Esophagus (tissue), 2 donors: ENCODE data around the gene VPS35L. TPM values are rescaled to one million over a fixed set of nuclear protein-coding genes. Genes with fewer than 3 reads are reported as not detected.

Source experiments
- H3K27ac ChIP-seq, 2 donors: one replicate each; pipeline ENCODE4 v1.5.1; 2013; ENCODE audit warnings: low read depth in 2 of 2, mild to moderate bottlenecking in 2 of 2, inconsistent platforms in 1 of 2, low read length in 1 of 2, moderate library complexity in 1 of 2
- H3K27me3 ChIP-seq, 2 donors: one replicate each; pipeline ENCODE4 v1.6.1; 2013; ENCODE audit warnings: low read length in 2 of 2, control low read depth in 1 of 2, mild to moderate bottlenecking in 1 of 2; ENCODE audit not compliant: insufficient read depth in 2 of 2, control insufficient read depth in 1 of 2
- H3K36me3 ChIP-seq, 2 donors: one replicate each; pipeline ENCODE4 v1.6.1; 2013; ENCODE audit warnings: low read length in 1 of 2; ENCODE audit not compliant: control insufficient read depth in 2 of 2, insufficient read depth in 2 of 2
- H3K4me1 ChIP-seq, 2 donors: one replicate each; pipeline ENCODE4 v1.6.1; 2013; ENCODE audit warnings: low read length in 1 of 2; ENCODE audit not compliant: control insufficient read depth in 2 of 2, insufficient read depth in 2 of 2
- H3K4me3 ChIP-seq, 2 donors: one replicate each; pipeline ENCODE4 v1.5.1; 2013; ENCODE audit warnings: low read length in 2 of 2, mild to moderate bottlenecking in 2 of 2, low read depth in 1 of 2, moderate library complexity in 1 of 2
- H3K9me3 ChIP-seq, 2 donors: one replicate each; pipeline ENCODE4 v1.6.1; 2013; ENCODE audit warnings: mild to moderate bottlenecking in 2 of 2, low read depth in 1 of 2, low read length in 1 of 2, moderate library complexity in 1 of 2; ENCODE audit not compliant: control insufficient read depth in 2 of 2, insufficient read depth in 1 of 2
- WGBS, 2 donors: extraction: QIAGEN DNeasy Blood & Tissue Kit; methylation state at CpG; one replicate each; pipeline ENCODE4 v1.1.7; 2013; 5-methylcytosine and 5-hydroxymethylcytosine counted together
- polyA plus RNA-seq, 2 donors: library from polyadenylated mRNA; stranded (reverse); fragments of 200-250 nt; gene quantifications; one replicate each; pipeline ENCODE4 v1.2.3, GENCODE V29; 2013
- donor health status: healthy with polysubstance abuse.
- donor health status: Bipolar disorder and iron deficiency.

The VPS35L gene
- polyA plus RNA-seq, 2 donors = 21.3 to 25.3 TPM

- peak overlapping the region; percentile 42 to 98 for H3K27ac ChIP-seq
- peak overlapping the region; percentile 88 to 94 for H3K4me3 ChIP-seq
- peaks cover 0 to 2% of the 10 kb centered on the region in 2 donors for H3K4me1 ChIP-seq
- WGBS, 2 donors = 7 to 8% methylated on average over 8 of the region's 8 CpGs
- no peaks in the 10 kb centered on the region for H3K27me3 ChIP-seq
- H3K9me3 ChIP-seq = no peaks in the 10 kb centered on the region
- peaks cover 0 to 3% of the 10 kb centered on the region in 2 donors for H3K36me3 ChIP-seq
Observed at GRCh38 chr16:19520861-19521331, 34.6 kb upstream of the VPS35L start.

DNA sequence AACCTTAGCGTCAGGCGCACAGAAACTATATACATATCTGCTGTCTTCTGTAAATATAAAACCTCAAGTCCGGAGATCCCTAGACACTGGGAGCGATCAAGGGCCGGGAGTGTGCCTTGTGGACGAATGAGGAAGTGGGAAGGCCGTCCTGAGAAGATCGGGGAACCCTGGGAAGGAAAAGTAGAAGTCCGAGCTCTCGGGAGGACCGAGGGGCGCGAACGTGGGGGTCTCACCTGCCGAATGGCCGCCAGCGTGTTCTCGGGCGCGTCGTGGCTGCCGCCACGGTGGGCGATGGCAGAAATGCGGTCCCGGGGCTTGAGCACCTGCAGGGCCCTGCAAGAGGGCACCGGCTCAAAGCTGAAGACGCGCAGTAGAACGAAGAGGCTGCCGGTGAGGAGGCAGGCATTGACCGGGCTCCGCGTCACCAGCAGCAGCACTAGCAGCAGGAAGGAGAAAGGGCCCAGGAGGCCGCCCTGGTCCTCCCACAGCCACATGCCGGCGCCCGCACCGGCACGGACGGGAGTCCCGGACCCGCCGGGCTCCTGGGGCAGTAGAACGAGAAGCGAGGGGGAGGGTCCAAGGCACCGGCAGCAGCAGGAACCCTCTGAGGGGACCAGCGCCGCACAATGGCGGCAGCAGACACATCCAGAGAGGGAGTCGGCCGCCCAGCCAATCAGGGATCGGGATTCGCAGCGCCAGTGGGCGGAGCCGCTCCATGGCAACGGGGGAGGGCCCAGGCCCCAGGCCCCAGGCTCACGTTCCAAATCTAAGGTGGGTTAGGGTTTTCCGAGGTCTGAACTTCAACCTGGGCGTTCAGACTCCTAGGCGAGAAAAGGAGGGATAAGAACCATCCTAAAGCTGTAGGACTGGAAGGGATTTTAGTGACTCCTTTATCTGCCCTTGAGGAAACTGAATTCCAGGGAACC lies 33.8 kb upstream of the VPS35L start, which contains the start of gene GDE1:
Gene GDE1 (minus strand): TSS at position 628 of the 926 bp plus-strand sequence. CDS start 134 bp downstream, at position 494.
- peak within 1 kb of the TSS; percentile 97 to 98 for H3K27ac ChIP-seq
- WGBS, 2 donors = 0 to 1% methylated on average over 53 to 62 of the region's 62 CpGs
- H3K4me1 ChIP-seq = peaks cover 0 to 2% of the 10 kb centered on the region in 2 donors
- no peaks in the 10 kb centered on the region for H3K9me3 ChIP-seq
- no peaks in the 10 kb centered on the region for H3K27me3 ChIP-seq
- H3K36me3 ChIP-seq = peaks cover 0 to 3% of the 10 kb centered on the region in 2 donors
- H3K4me3 ChIP-seq = peak within 1 kb of the TSS; percentile 88 to 94

- Histone ChIP-seq H3K27me3 (no peaks in the 10 kb centered on the region), H3K4me1 (peaks cover 0 to 2% of the 10 kb centered on the region in 2 donors), H3K9me3 (no peaks in the 10 kb centered on the region), H3K36me3 (no peaks in the 10 kb centered on the region), H3K27ac (peak overlapping the region; percentile 97 to 98), H3K4me3 (no peak overlapping the region)
- WGBS, 2 donors = 25 to 37% methylated on average over 5 of the region's 5 CpGs
Observed at GRCh38 chr16:19522397-19522732, 33.1 kb upstream of the VPS35L start.

- Histone ChIP-seq H3K4me1 (peaks cover 0 to 2% of the 10 kb centered on the region in 2 donors), H3K27ac (no peak overlapping the region), H3K4me3 (no peak overlapping the region), H3K9me3 (no peaks in the 10 kb centered on the region), H3K36me3 (no peaks in the 10 kb centered on the region), H3K27me3 (no peaks in the 10 kb centered on the region)
- WGBS, 2 donors = 94 to 95% methylated on average over 2 of the region's 2 CpGs
Observed at GRCh38 chr16:19522760-19523159, 32.7 kb upstream of the VPS35L start.

DNA sequence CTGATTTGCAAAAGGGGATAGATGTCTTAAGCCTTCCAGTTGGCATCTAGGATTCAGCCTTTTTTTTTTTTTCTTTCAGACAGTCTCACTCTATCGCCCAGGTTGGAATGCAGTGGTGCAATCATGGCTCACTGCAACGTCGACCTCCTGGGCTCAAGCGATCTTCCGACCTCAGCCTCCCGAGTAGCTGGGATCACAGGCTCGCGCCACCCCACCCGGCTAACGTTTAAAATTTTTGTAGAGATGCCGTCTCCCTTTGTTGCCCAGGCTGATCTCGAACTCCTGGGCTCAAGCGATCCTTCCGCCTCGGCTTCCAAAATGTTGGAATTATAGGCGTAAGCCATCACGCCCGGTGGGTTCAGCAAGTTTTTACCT lies 32.3 kb upstream of the VPS35L start:
- no peak overlapping the region for H3K4me3 ChIP-seq
- WGBS, 2 donors = 69 to 70% methylated on average over 18 of the region's 18 CpGs
- H3K4me1 ChIP-seq = peaks cover 0 to 2% of the 10 kb centered on the region in 2 donors
- no peaks in the 10 kb centered on the region for H3K36me3 ChIP-seq
- no peaks in the 10 kb centered on the region for H3K9me3 ChIP-seq
- no peak overlapping the region for H3K27ac ChIP-seq
- H3K27me3 ChIP-seq = no peaks in the 10 kb centered on the region

DNA sequence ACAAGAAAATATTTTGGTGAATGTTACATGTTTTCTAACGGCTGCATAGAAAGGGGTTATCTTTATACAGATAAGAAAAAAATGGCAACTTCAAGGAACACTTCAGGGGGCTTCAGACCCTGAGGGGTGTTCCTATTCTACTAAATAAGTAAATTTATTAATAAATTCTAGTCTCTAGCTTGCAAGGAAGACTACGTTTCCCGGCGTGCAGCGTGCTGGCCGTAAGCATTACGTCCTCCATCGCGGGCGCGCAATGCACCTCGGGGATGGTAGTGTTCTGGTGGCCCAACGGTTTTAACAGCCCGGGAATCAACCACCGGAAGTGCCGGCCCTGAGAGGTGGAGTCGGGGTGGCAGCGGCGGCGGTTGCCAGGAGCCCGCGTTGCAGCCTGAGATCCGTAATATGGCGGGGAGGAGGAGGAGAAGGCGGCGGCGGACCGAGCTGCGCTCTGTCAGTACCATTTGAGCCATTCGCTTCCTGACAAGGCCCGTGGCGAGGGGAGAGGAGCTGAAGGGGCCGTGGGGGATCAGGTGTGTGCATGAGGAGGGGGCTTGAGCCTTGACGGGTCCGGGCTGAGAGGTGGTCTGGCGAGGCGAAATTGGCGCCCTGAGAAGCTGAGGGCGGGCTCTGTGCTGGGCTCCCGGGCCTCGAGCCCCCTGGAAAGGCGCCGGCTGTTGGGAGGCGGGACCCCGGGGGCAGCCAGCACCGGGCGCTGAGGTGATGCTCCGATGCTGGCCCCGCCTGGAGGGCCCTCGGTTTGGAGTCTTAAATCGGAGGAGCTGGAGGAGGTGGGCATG lies 31.7 kb upstream of the VPS35L start, which contains the start of gene CCP110:
Gene CCP110 (plus strand): TSS at position 384 of the 797 bp plus-strand sequence. CDS start 3,940 bp downstream, outside the sequence.
- Histone ChIP-seq H3K27ac (peak within 1 kb of the TSS; percentile 66 to 78), H3K27me3 (no peaks in the 10 kb centered on the region), H3K9me3 (no peaks in the 10 kb centered on the region), H3K36me3 (peaks cover 0 to 3% of the 10 kb centered on the region in 2 donors), H3K4me1 (peaks cover 0 to 2% of the 10 kb centered on the region in 2 donors), H3K4me3 (peak within 1 kb of the TSS; percentile 93 to 98)
- 1 to 2% methylated on average over 47 to 51 of the region's 51 CpGs for WGBS, 2 donors

GRCh38 chr16:19524356-19524615 lies 31.2 kb upstream of the VPS35L start:
- Histone ChIP-seq H3K9me3 (no peaks in the 10 kb centered on the region), H3K4me1 (peaks cover 0 to 2% of the 10 kb centered on the region in 2 donors), H3K4me3 (peak overlapping the region; percentile 93 to 98), H3K27ac (peak overlapping the region; percentile 13 to 78), H3K36me3 (peaks cover 0 to 3% of the 10 kb centered on the region in 2 donors), H3K27me3 (no peaks in the 10 kb centered on the region)
- WGBS, 2 donors = 0 to 1% methylated on average over 11 of the region's 11 CpGs

DNA sequence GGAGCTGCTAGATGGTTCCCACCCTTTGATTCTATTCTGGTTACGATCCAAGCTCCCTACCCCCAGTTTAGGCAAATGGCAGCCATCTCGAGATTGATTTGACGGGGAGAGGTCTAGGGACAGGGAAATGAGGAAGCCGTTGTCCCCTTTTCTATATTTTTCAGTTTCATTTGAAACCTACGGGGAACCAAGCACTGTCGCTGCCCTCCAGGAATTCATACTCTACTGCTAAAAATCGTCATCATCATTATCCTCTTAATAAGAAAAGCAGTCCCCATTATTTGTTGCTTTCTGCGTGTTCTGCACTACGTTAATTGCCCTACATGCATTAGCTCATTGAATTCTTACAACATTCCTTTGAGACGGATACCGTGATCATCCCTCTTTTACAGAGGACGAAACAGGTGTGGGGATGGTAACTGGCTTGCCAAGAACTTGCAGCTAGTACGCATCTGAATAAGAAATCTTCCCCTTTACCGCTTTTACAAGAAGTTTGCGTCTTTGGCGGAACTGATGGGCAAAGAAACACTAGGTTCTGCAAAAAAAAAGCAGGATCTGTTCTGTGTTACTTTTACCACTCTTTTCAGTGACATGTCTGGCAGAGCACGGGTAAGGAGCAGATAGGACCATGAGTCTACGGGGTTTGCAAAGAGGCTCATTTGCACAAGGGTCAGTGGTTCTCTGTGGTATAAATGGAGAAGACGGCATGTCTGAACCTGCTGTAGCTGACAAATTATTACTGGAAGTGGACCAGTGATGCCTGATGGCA lies 30.7 kb upstream of the VPS35L start:
- peaks cover 0 to 2% of the 10 kb centered on the region in 2 donors for H3K4me1 ChIP-seq

DNA sequence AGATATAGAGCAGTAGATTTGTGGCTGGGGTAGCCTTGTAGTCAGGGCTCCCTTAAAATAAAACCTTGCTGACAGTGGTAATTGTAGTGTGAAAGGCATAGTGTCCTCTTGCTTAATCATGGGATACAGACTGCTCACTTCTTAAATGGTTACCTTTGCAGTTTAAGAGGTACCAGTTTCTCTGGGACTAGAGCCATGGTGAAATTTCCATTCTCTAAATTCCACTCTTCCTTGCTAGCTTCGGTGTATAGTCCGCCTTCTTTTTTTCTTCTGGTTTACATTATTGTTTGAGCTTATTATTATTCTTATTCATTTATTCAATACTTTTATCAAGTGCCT lies 30.1 kb upstream of the VPS35L start:
- WGBS, 2 donors = 65 to 81% methylated on average over 2 of the region's 2 CpGs
- Histone ChIP-seq H3K9me3 (no peaks in the 10 kb centered on the region), H3K4me1 (peaks cover 0 to 2% of the 10 kb centered on the region in 2 donors), H3K4me3 (peak overlapping the region in 1 of 2 donors; percentile 93), H3K27me3 (no peaks in the 10 kb centered on the region), H3K36me3 (peaks cover 3% of the 10 kb centered on the region in 2 donors), H3K27ac (no peak overlapping the region)

More for the DNA sequence above, 30.7 kb upstream of the VPS35L start:
- Histone ChIP-seq H3K9me3 (no peaks in the 10 kb centered on the region), H3K27me3 (no peaks in the 10 kb centered on the region), H3K36me3 (peaks cover under 1 to 3% of the 10 kb centered on the region in 2 donors), H3K27ac (peak overlapping the region; percentile 29 to 78), H3K4me3 (peak overlapping the region; percentile 93 to 98)
- WGBS, 2 donors = 11 to 14% methylated on average over 19 of the region's 19 CpGs
